Endodermal cell (in vitro differentiated cells): ENCODE data around the gene PEX19. TPM values are rescaled to one million over a fixed set of nuclear protein-coding genes. Genes with fewer than 3 reads are reported as not detected.

Experiments
- DNase-seq: peaks from one replicate; pipeline ENCODE4 v3.0.0-alpha.2; 2017
- H3K27ac ChIP-seq: 2 replicates; pipeline ENCODE4 v1.5.1; 2013; ENCODE audit warnings: mild to moderate bottlenecking, low read depth, low read length, moderate library complexity
- H3K27me3 ChIP-seq: 2 replicates; pipeline ENCODE4 v1.6.1; 2013; ENCODE audit warnings: mild to moderate bottlenecking, low read length, moderate library complexity; ENCODE audit not compliant: insufficient read depth, control insufficient read depth, poor library complexity, severe bottlenecking
- H3K36me3 ChIP-seq: 2 replicates; pipeline ENCODE4 v1.7.0; 2013; ENCODE audit warnings: mild to moderate bottlenecking, low read length, moderate library complexity; ENCODE audit not compliant: control insufficient read depth, insufficient read depth
- H3K4me1 ChIP-seq: one replicate; pipeline ENCODE4 v1.7.0; 2013; ENCODE audit warnings: low read length; ENCODE audit not compliant: control insufficient read depth, insufficient read depth
- H3K4me3 ChIP-seq: 2 replicates; pipeline ENCODE4 v1.5.1; 2013; ENCODE audit warnings: mild to moderate bottlenecking, low read length, moderate library complexity
- H3K9ac ChIP-seq: 2 replicates; pipeline ENCODE4 v1.6.1; 2013; ENCODE audit warnings: mild to moderate bottlenecking, low read length, moderate library complexity; ENCODE audit not compliant: poor library complexity, severe bottlenecking; ENCODE audit errors: extremely low read depth
- H3K9me3 ChIP-seq: 2 replicates; pipeline ENCODE4 v1.6.1; 2013; ENCODE audit warnings: mild to moderate bottlenecking, low read length, moderate library complexity; ENCODE audit not compliant: control insufficient read depth
- H3K27ac Mint-ChIP-seq: 2 replicates; pipeline ENCODE4 v1.8.0; 2020; ENCODE audit warnings: mixed read lengths
- H3K27me3 Mint-ChIP-seq: 2 replicates; pipeline ENCODE4 v1.8.0; 2021; ENCODE audit warnings: mild to moderate bottlenecking, mixed read lengths; ENCODE audit not compliant: insufficient read depth
- H3K36me3 Mint-ChIP-seq: 2 replicates; pipeline ENCODE4 v1.8.0; 2020; ENCODE audit warnings: low read depth, mixed read lengths
- H3K4me1 Mint-ChIP-seq: 2 replicates; pipeline ENCODE4 v1.8.0; 2020; ENCODE audit warnings: mixed read lengths
- H3K4me3 Mint-ChIP-seq: 2 replicates; pipeline ENCODE4 v1.8.0; 2020; ENCODE audit warnings: mild to moderate bottlenecking, moderate library complexity, mixed read lengths
- H3K9me3 Mint-ChIP-seq: 2 replicates; pipeline ENCODE4 v1.8.0; 2020; ENCODE audit warnings: mild to moderate bottlenecking, mixed read lengths
- CTCF ChIP-seq: fragments of 200-600 bp; sonication (generic); conservative IDR thresholded peaks from 2 replicates; pipeline ENCODE4 v1.5.0; 2021; ENCODE audit warnings: antibody characterized with exemption, mild to moderate bottlenecking
- WGBS, 2 experiments: methylation state at CpG; one replicate each; pipeline versions ENCODE4 v1.1.5 to v1.1.7; 2013; ENCODE audit warnings: missing lambda C conversion rate in 2 of 2, mixed read lengths in 1 of 2; ENCODE audit not compliant: insufficient coverage in 1 of 2, insufficient read length in 1 of 2; 5-methylcytosine and 5-hydroxymethylcytosine counted together
- total RNA-seq, 2 donors: library from RNA; stranded (reverse); fragmentation: NEBNext Ultra II Directional in 1 of 2; extraction: Animal tissue kit (Norgen Biotek cat#: 25700) in 1 of 2; gene quantifications; 2 replicates in 1 of 2; 3 replicates in 1 of 2; pipeline ENCODE4 v1.2.1, GENCODE V29; 2021

PEX19 gene
- total RNA-seq, 2 donors from 2014 or later = 94.7 to 102 TPM

- no peak for TF ChIP-seq CTCF
- peak overlapping the region; percentile 99 for H3K9ac ChIP-seq
- H3K4me1 Mint-ChIP-seq = peaks cover 42% of the 10 kb centered on the region
- 77 to 85% methylated on average over 3 to 6 of the region's 6 CpGs for WGBS, 2 experiments
- H3K36me3 Mint-ChIP-seq = peaks cover 13% of the 10 kb centered on the region
- H3K9me3 Mint-ChIP-seq = no peaks in the 10 kb centered on the region
- no peak overlapping the region for H3K27ac ChIP-seq
- peak overlapping the region; percentile 95 for H3K4me3 ChIP-seq
- no peaks in the 10 kb centered on the region for H3K27me3 ChIP-seq
- peaks cover 5% of the 10 kb centered on the region for H3K36me3 ChIP-seq
- no peak for DNase-seq
- peak overlapping the region; percentile 99 for H3K27ac Mint-ChIP-seq
- H3K4me3 Mint-ChIP-seq = peak overlapping the region; percentile 100
- H3K4me1 ChIP-seq = peaks cover 6% of the 10 kb centered on the region
- H3K9me3 ChIP-seq = no peaks in the 10 kb centered on the region
- H3K27me3 Mint-ChIP-seq = no peaks in the 10 kb centered on the region
Observed at GRCh38 chr1:160260406-160261382, 24.2 kb downstream of the PEX19 start.

- H3K27ac ChIP-seq = no peak overlapping the region
- Mint-ChIP-seq H3K4me3 (peak overlapping the region; percentile 100), H3K9me3 (no peaks in the 10 kb centered on the region)
Observed at GRCh38 chr1:160258177-160258798, 26.6 kb downstream of the PEX19 start.

More at GRCh38 chr1:160258177-160258798, 26.6 kb downstream of the PEX19 start:
- no peaks in the 10 kb centered on the region for H3K9me3 ChIP-seq
- Mint-ChIP-seq H3K36me3 (peaks cover 26% of the 10 kb centered on the region), H3K27me3 (no peaks in the 10 kb centered on the region), H3K4me1 (peaks cover 42% of the 10 kb centered on the region), H3K27ac (no peak overlapping the region)
- 92 to 94% methylated on average over 5 to 7 of the region's 7 CpGs for WGBS, 2 experiments
- DNase-seq = no peak
- H3K27me3 ChIP-seq = no peaks in the 10 kb centered on the region
- peaks cover 6% of the 10 kb centered on the region for H3K4me1 ChIP-seq
- no peak for TF ChIP-seq CTCF
- peaks cover 20% of the 10 kb centered on the region for H3K36me3 ChIP-seq
- peak overlapping the region; percentile 31 for H3K4me3 ChIP-seq
- H3K9ac ChIP-seq = no peak overlapping the region
